Endothelial cell of umbilical vein (primary cell): Measurements from ENCODE around the gene FOXJ3. TPM values are rescaled to one million over a fixed set of nuclear protein-coding genes. Genes with fewer than 3 reads are reported as not detected.
"Not testable (repeated sequence)": the region's sequence is repeated elsewhere in the genome, so short reads cannot be mapped to it uniquely, and the experiment has no call there.

Experiments used
- BruUV-seq: library from RNA; stranded (reverse); fragments of 400-500 nt; replicated peaks from 2 replicates; lab custom pipeline; 2021; lab: Mats Ljungman, UMichigan
- CTCF ChIA-PET: fragments of 300-600, 350-600 bp; sonication (Branson Sonifier 250); formaldehyde crosslinking; loops from one replicate; lab custom pipeline; 2021; ENCODE audit warnings: antibody characterized with exemption, inconsistent platforms; lab: Charles Lee
- POLR2A ChIA-PET: fragments of 300-600, 350-600 bp; sonication (Branson Sonifier 250); formaldehyde crosslinking; loops from one replicate; lab custom pipeline; 2021; ENCODE audit warnings: antibody characterized with exemption, inconsistent platforms; lab: Charles Lee
- DNase-seq: peaks from one replicate; pipeline ENCODE4 v3.0.0-alpha.2; 2011; ENCODE audit warnings: low read depth, low spot score
- FAIRE-seq: peaks from 2 replicates; lab custom pipeline; 2011; peaks lifted over from hg19 to GRCh38; lab: Jason Lieb, UNC
- H2AFZ ChIP-seq: 2 replicates; pipeline ENCODE4 v1.6.0; 2012; ENCODE audit warnings: low read depth, low read length, control low read depth, inconsistent platforms
- H3K27ac ChIP-seq: 2 replicates; pipeline ENCODE4 v1.5.1; 2011; ENCODE audit warnings: low read depth, mild to moderate bottlenecking, control low read depth, low read length, moderate library complexity; ENCODE audit not compliant: insufficient read depth
- H3K27me3 ChIP-seq, 2 experiments: 2 replicates each; pipeline versions ENCODE4 v1.6.0 to v1.6.1; 2011; ENCODE audit warnings: low read length in 2 of 2, mixed read lengths in 1 of 2; ENCODE audit not compliant: control insufficient read depth in 2 of 2, insufficient read depth in 2 of 2
- H3K36me3 ChIP-seq, 2 experiments: 2 replicates in 1 of 2; 3 replicates in 1 of 2; pipeline ENCODE4 v1.5.1; 2011; ENCODE audit warnings: low read length in 2 of 2, mild to moderate bottlenecking in 1 of 2, moderate library complexity in 1 of 2; ENCODE audit not compliant: control insufficient read depth in 2 of 2, insufficient read depth in 2 of 2; ENCODE audit errors: extremely low read depth in 1 of 2
- H3K4me1 ChIP-seq: 3 replicates; pipeline ENCODE4 v1.5.1; 2011; ENCODE audit warnings: mild to moderate bottlenecking, low read length; ENCODE audit not compliant: control insufficient read depth, insufficient read depth; ENCODE audit errors: extremely low read depth
- H3K4me2 ChIP-seq: 2 replicates; pipeline ENCODE4 v1.6.1; 2011; ENCODE audit warnings: low read length, control low read depth, mixed read lengths; ENCODE audit not compliant: insufficient read depth
- H3K4me3 ChIP-seq, 3 experiments: fragments of 200-600 bp in 1 of 3; sonication (generic), shearing (Covaris generic) in 1 of 3; replicated peaks in 1 of 3; 2 replicates each; pipeline ENCODE4 v1.5.1; 2011 to 2016; ENCODE audit warnings: control low read depth in 3 of 3, low read length in 3 of 3, mild to moderate bottlenecking in 2 of 3, inconsistent platforms in 1 of 3, low read depth in 1 of 3, moderate library complexity in 1 of 3; ENCODE audit not compliant: insufficient read depth in 1 of 3
- H3K79me2 ChIP-seq: 2 replicates; pipeline ENCODE4 v1.6.0; 2012; ENCODE audit warnings: low read length, inconsistent platforms; ENCODE audit not compliant: control insufficient read depth, insufficient read depth
- H3K9ac ChIP-seq: replicated peaks from 2 replicates; pipeline ENCODE3; 2011; ENCODE audit warnings: low read length, control low read depth; ENCODE audit not compliant: insufficient read depth; ENCODE audit errors: extremely low read depth
- H3K9me1 ChIP-seq: replicated peaks from 3 replicates; pipeline ENCODE4 v1.6.0; 2011; ENCODE audit warnings: mild to moderate bottlenecking, low read length; ENCODE audit not compliant: control insufficient read depth, insufficient read depth; ENCODE audit errors: extremely low read depth
- H3K9me3 ChIP-seq: replicated peaks from 2 replicates; pipeline ENCODE4 v1.5.1; 2012; ENCODE audit warnings: low read length, inconsistent platforms; ENCODE audit not compliant: control insufficient read depth, insufficient read depth
- H4K20me1 ChIP-seq: replicated peaks from 2 replicates; pipeline ENCODE3; 2011; ENCODE audit warnings: mild to moderate bottlenecking, low read length; ENCODE audit not compliant: control insufficient read depth, insufficient read depth; ENCODE audit errors: extremely low read depth
- EZH2 ChIP-seq: IDR thresholded peaks from 2 replicates; pipeline ENCODE4 v1.6.1; 2012; ENCODE audit warnings: borderline replicate concordance, low read depth, mild to moderate bottlenecking, moderate library complexity, low read length, inconsistent platforms; ENCODE audit not compliant: severe bottlenecking
- FOS ChIP-seq: IDR thresholded peaks from 2 replicates; pipeline ENCODE4 v1.6.1; 2011; ENCODE audit warnings: mild to moderate bottlenecking, low read length, moderate library complexity, borderline replicate concordance; ENCODE audit not compliant: insufficient read depth
- GATA2 ChIP-seq: IDR thresholded peaks from 2 replicates; pipeline ENCODE4 v1.7.0; 2011; ENCODE audit warnings: low read depth, mild to moderate bottlenecking, moderate library complexity, mixed read lengths, low read length; ENCODE audit not compliant: insufficient read length, insufficient read depth
- JUN ChIP-seq: IDR thresholded peaks from 2 replicates; pipeline ENCODE4 v1.6.1; 2011; ENCODE audit warnings: borderline replicate concordance, low read depth; ENCODE audit not compliant: insufficient read length, insufficient read depth
- MAX ChIP-seq: IDR thresholded peaks from 2 replicates; pipeline ENCODE4 v1.6.1; 2011; ENCODE audit not compliant: insufficient read depth, insufficient read length
- MYC ChIP-seq: IDR thresholded peaks from one replicate; pipeline ENCODE4 v1.6.1; 2011; ENCODE audit warnings: mild to moderate bottlenecking, low read depth, low read length
- POLR2A ChIP-seq: IDR thresholded peaks from 2 replicates; pipeline ENCODE4 v1.6.1; 2012; ENCODE audit warnings: low read depth, mild to moderate bottlenecking, control low read depth, low read length
- dilution Hi-C: fragments of 300-500 bp; cut with MboI; formaldehyde crosslinking; loops from one replicate; pipeline ENCODE4 v1.15.0; 2019; ENCODE audit warnings: low sequenced_read_pairs; ENCODE audit not compliant: extremely low pct_ligation_motif_present
- intact Hi-C: fragments of 100-400 bp; cut with micrococcal nuclease; formaldehyde crosslinking; loops from one replicate; pipeline ENCODE4 v1.10.0; 2022
- polyA plus RNA-seq, 4 experiments: library from polyadenylated mRNA; depleted of rRNA in 3 of 4; stranded (reverse) in 3 of 4; unstranded in 1 of 4; fragments of >200 nt; gene quantifications; 2 replicates each; pipeline versions ENCODE4 v1.2.1 to v1.2.3, GENCODE V29; 2011 to 2012; ENCODE audit warnings: missing spikeins in 1 of 4
- total RNA-seq: library from RNA; stranded (reverse); gene quantifications from 2 replicates; pipeline ENCODE4 v1.2.3, GENCODE V29; 2021
- TF ChIP-seq, protein P1 (sequence below), 2 donors: IDR thresholded peaks; 1 replicate in 1 of 2; 2 replicates in 1 of 2; pipeline ENCODE4 v1.5.1; 2011; ENCODE audit warnings: low read length in 2 of 2, mild to moderate bottlenecking in 2 of 2, moderate library complexity in 2 of 2, control low read depth in 1 of 2, inconsistent platforms in 1 of 2, low read depth in 1 of 2; ENCODE audit not compliant: insufficient read depth in 1 of 2; ENCODE audit errors: extremely low read depth in 1 of 2

FOXJ3 gene
- total and polyA plus RNA-seq, 2 donors (not counting 3 experiments of a cell fraction or from before 2014, with no cell fraction given): 34.7 to 38.8 TPM

- CTCF ChIA-PET: no interaction called here
- Histone ChIP-seq H3K36me3 (no peaks in the 10 kb centered on the region), H3K9me3 (no peaks in the 10 kb centered on the region), H2AFZ (no peak overlapping the region), H3K27me3 (no peaks in the 10 kb centered on the region), H3K9me1 (no peaks in the 10 kb centered on the region), H3K4me1 (peaks cover 35% of the 10 kb centered on the region), H3K4me2 (no peak overlapping the region), H3K4me3 (no peak overlapping the region), H3K79me2 (peaks cover 45% of the 10 kb centered on the region), H3K27ac (no peak overlapping the region), H3K9ac (no peak overlapping the region), H4K20me1 (peaks cover 2% of the 10 kb centered on the region)
- DNase-seq (no peak), FAIRE-seq (no peak)
- dilution Hi-C loops: no loop called here
- BruUV-seq: no TSS peak
- intact Hi-C loops: loop anchor here (10.0 kb wide), 1 partner anchor 125 kb away; the partner anchor contains the start of gene FOXJ3
- POLR2A ChIA-PET: no interaction called here
- TF ChIP-seq FOS: no peak
- no peak for TF ChIP-seq MAX
- no peak for TF ChIP-seq JUN
- no peak for TF ChIP-seq EZH2
- TF ChIP-seq, protein P1, sequence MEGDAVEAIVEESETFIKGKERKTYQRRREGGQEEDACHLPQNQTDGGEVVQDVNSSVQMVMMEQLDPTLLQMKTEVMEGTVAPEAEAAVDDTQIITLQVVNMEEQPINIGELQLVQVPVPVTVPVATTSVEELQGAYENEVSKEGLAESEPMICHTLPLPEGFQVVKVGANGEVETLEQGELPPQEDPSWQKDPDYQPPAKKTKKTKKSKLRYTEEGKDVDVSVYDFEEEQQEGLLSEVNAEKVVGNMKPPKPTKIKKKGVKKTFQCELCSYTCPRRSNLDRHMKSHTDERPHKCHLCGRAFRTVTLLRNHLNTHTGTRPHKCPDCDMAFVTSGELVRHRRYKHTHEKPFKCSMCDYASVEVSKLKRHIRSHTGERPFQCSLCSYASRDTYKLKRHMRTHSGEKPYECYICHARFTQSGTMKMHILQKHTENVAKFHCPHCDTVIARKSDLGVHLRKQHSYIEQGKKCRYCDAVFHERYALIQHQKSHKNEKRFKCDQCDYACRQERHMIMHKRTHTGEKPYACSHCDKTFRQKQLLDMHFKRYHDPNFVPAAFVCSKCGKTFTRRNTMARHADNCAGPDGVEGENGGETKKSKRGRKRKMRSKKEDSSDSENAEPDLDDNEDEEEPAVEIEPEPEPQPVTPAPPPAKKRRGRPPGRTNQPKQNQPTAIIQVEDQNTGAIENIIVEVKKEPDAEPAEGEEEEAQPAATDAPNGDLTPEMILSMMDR (IDR thresholded peaks at IDR 0.05; ENCODE audit: extremely low read depth in 1 of 2, insufficient read depth in 1 of 2, low read depth in 1 of 2, low read length in 2 of 2): no peak
- no peak for TF ChIP-seq MYC
- no peak for TF ChIP-seq GATA2
- TF ChIP-seq POLR2A: no peak
Observed at GRCh38 chr1:42209526-42210251, 125.3 kb downstream of the FOXJ3 start.

- H3K27ac ChIP-seq, H3K9me3 ChIP-seq, FAIRE-seq, H3K9ac ChIP-seq, H3K4me3 ChIP-seq, H4K20me1 ChIP-seq, H2AFZ ChIP-seq, intact Hi-C loops, H3K9me1 ChIP-seq, dilution Hi-C loops, H3K36me3 ChIP-seq, H3K27me3 ChIP-seq, BruUV-seq, DNase-seq, POLR2A ChIA-PET, H3K4me2 ChIP-seq: not testable (repeated sequence)
- CTCF ChIA-PET: interaction anchor here (1.9 kb wide), 1 partner anchor 33 kb away, joined by 8 read pairs; no protein-coding TSS in a partner anchor
- peaks cover 16% of the 10 kb centered on the region for H3K4me1 ChIP-seq
- peaks cover 32% of the 10 kb centered on the region for H3K79me2 ChIP-seq
Observed at GRCh38 chr1:42206930-42207329, 128.1 kb downstream of the FOXJ3 start.
